Peyer's patch (tissue), 4 donors: Measurements from ENCODE around the gene STARD10. TPM values are rescaled to one million over a fixed set of nuclear protein-coding genes. Genes with fewer than 3 reads are reported as not detected.

Experiments used
- DNase-seq, 3 donors: peaks; one replicate each; pipeline ENCODE4 v3.0.0-alpha.2; 2017 to 2019
- H3K27ac ChIP-seq, 4 donors: fragments of 200-600 bp; sonication (generic); one replicate each; pipeline ENCODE4 v1.5.1; 2016 to 2019
- H3K27me3 ChIP-seq, 2 donors: fragments of 200-600 bp; sonication (generic); one replicate each; pipeline ENCODE4 v1.5.1; 2019
- H3K36me3 ChIP-seq, 3 donors: fragments of 200-600 bp; sonication (generic); one replicate each; pipeline ENCODE4 v1.5.1; 2016 to 2019
- H3K4me1 ChIP-seq, 4 donors: fragments of 200-600 bp; sonication (generic); one replicate each; pipeline ENCODE4 v1.5.1; 2016 to 2019
- H3K4me3 ChIP-seq, 4 donors: fragments of 200-600 bp; sonication (generic); 1 replicate in 3 of 4; 2 replicates in 1 of 4; pipeline ENCODE4 v1.5.1; 2016 to 2019; ENCODE audit warnings: mild to moderate bottlenecking in 1 of 4
- H3K9me3 ChIP-seq, 4 donors: fragments of 200-600 bp; sonication (generic); one replicate each; pipeline ENCODE4 v1.5.1; 2016 to 2019; ENCODE audit warnings: mild to moderate bottlenecking in 1 of 4
- CTCF ChIP-seq, 6 experiments: fragments of 450-650 bp in 4 of 6; fragments of 200-600 bp in 2 of 6; sonication (generic) in 1 of 6; IDR thresholded peaks; one replicate each; pipeline ENCODE4 v1.5.1; 2017 to 2019; ENCODE audit warnings: antibody characterized with exemption in 6 of 6, mild to moderate bottlenecking in 3 of 6, moderate library complexity in 1 of 6
- POLR2A ChIP-seq, 2 donors: fragments of 450-650 bp; IDR thresholded peaks; one replicate each; pipeline ENCODE4 v1.5.1; 2017; ENCODE audit warnings: antibody characterized with exemption in 2 of 2, mild to moderate bottlenecking in 2 of 2, moderate library complexity in 2 of 2
- total RNA-seq, 4 donors: library from RNA; depleted of rRNA; stranded (reverse); fragments of >200 nt; gene quantifications; one replicate each; pipeline ENCODE4 v1.1.0, GENCODE V29; 2016

Gene STARD10
- total RNA-seq, 4 donors from 2014 or later, result 118 to 187 (median 168) TPM

- Histone ChIP-seq H3K36me3 (peaks cover 0 to 30% (median 0%) of the 10 kb centered on the region in 3 donors), H3K9me3 (no peaks in the 10 kb centered on the region), H3K27ac (no peak overlapping the region), H3K27me3 (no peaks in the 10 kb centered on the region), H3K4me1 (no peaks in the 10 kb centered on the region), H3K4me3 (no peak overlapping the region)
- TF ChIP-seq POLR2A (IDR thresholded peaks at IDR 0.05), result no peak
- TF ChIP-seq CTCF (IDR thresholded peaks at IDR 0.05), result no peak
- DNase-seq, result no peak
These were observed 45.0 kb upstream of the STARD10 start for GRCh38 chr11:72838691-72839305.

- H3K4me1 ChIP-seq, result peaks cover 0 to 9% (median 0%) of the 10 kb centered on the region in 4 donors
- no peaks in the 10 kb centered on the region for H3K9me3 ChIP-seq
- DNase-seq, result no peak
- peaks cover 0 to 8% (median 0%) of the 10 kb centered on the region in 3 donors for H3K36me3 ChIP-seq
- no peaks in the 10 kb centered on the region for H3K27me3 ChIP-seq
- H3K27ac ChIP-seq, result peak overlapping the region; percentile 31 to 75 (median 39)
- TF ChIP-seq POLR2A (IDR thresholded peaks at IDR 0.05) (no peak), CTCF (IDR thresholded peaks at IDR 0.05) (no peak)
- no peak overlapping the region for H3K4me3 ChIP-seq
These were observed 42.3 kb upstream of the STARD10 start for GRCh38 chr11:72836111-72836510.

GRCh38 chr11:72834905-72835304 lies 41.1 kb upstream of the STARD10 start:
- DNase-seq, result no peak
- no peak for TF ChIP-seq POLR2A (IDR thresholded peaks at IDR 0.05)
- no peak for TF ChIP-seq CTCF (IDR thresholded peaks at IDR 0.05)
- Histone ChIP-seq H3K27me3 (no peaks in the 10 kb centered on the region), H3K36me3 (no peaks in the 10 kb centered on the region), H3K9me3 (no peaks in the 10 kb centered on the region), H3K27ac (peak overlapping the region; percentile 31 to 75 (median 41)), H3K4me3 (no peak overlapping the region), H3K4me1 (peaks cover 0 to 9% (median 0%) of the 10 kb centered on the region in 4 donors)

- Histone ChIP-seq H3K27me3 (no peaks in the 10 kb centered on the region), H3K4me3 (no peak overlapping the region), H3K36me3 (no peaks in the 10 kb centered on the region), H3K27ac (peak overlapping the region; percentile 25 to 47 (median 37)), H3K4me1 (peaks cover 0 to 9% (median 0%) of the 10 kb centered on the region in 4 donors), H3K9me3 (no peaks in the 10 kb centered on the region)
- TF ChIP-seq POLR2A (IDR thresholded peaks at IDR 0.05) (no peak), CTCF (IDR thresholded peaks at IDR 0.05) (no peak)
- DNase-seq, result no peak
These were observed 40.1 kb upstream of the STARD10 start for GRCh38 chr11:72833811-72834493.

GRCh38 chr11:72833083-72833733 lies 39.4 kb upstream of the STARD10 start:
- peak overlapping the region in 3 of 4 donors; percentile 15 to 39 (median 25) for H3K27ac ChIP-seq
- H3K36me3 ChIP-seq, result no peaks in the 10 kb centered on the region
- no peak overlapping the region for H3K4me3 ChIP-seq
- TF ChIP-seq POLR2A (IDR thresholded peaks at IDR 0.05) (no peak), CTCF (IDR thresholded peaks at IDR 0.05) (no peak)
- DNase-seq, result no peak
- peaks cover under 1 to 16% (median 4%) of the 10 kb centered on the region in 4 donors for H3K4me1 ChIP-seq
- H3K27me3 ChIP-seq, result no peaks in the 10 kb centered on the region
- no peaks in the 10 kb centered on the region for H3K9me3 ChIP-seq
